K562 (cell line): ENCODE measurements around the gene SHB. TPM values are rescaled to one million over a fixed set of nuclear protein-coding genes. Genes with fewer than 3 reads are reported as not detected.

Experiments used
- ARID3B ChIP-seq: fragments of 250-450 bp; sonication (Bioruptor Pico); IDR thresholded peaks from 2 replicates; pipeline ENCODE4 v1.4.0; 2020; ENCODE audit warnings: borderline replicate concordance
- CREBBP ChIP-seq: IDR thresholded peaks from one replicate; pipeline ENCODE4 v1.6.1; 2012; ENCODE audit warnings: low read depth, mild to moderate bottlenecking, control low read depth, inconsistent platforms, low read length
- DPF2 ChIP-seq: fragments of 450-650 bp; IDR thresholded peaks from 2 replicates; pipeline ENCODE4 v1.6.1; 2016
- ERF ChIP-seq: fragments of 450-650 bp; formaldehyde crosslinking; IDR thresholded peaks from 2 replicates; pipeline ENCODE4 v1.4.0; 2020; ENCODE audit warnings: mild to moderate bottlenecking, mixed read lengths
- GTF2F1 ChIP-seq: IDR thresholded peaks from 2 replicates; pipeline ENCODE4 v1.6.1; 2011; ENCODE audit warnings: low read depth, low read length, improper control_type of control experiment
- HDAC2 ChIP-seq: fragments of 450-650 bp; IDR thresholded peaks from 2 replicates; pipeline ENCODE4 v1.6.1; 2016; ENCODE audit warnings: mild to moderate bottlenecking
- MLLT1 ChIP-seq, 2 experiments: fragments of 450-650 bp; IDR thresholded peaks; 2 replicates each; pipeline ENCODE4 v1.6.1; 2016
- MTA2 ChIP-seq: fragments of 450-650 bp; IDR thresholded peaks from 2 replicates; pipeline ENCODE4 v1.6.1; 2016; ENCODE audit warnings: low read depth
- NCOA2 ChIP-seq, 2 experiments: fragments of 450-650 bp; IDR thresholded peaks; 2 replicates each; pipeline ENCODE4 v1.6.1; 2018; ENCODE audit warnings: mild to moderate bottlenecking in 2 of 2, moderate library complexity in 1 of 2; ENCODE audit not compliant: partially characterized antibody in 2 of 2
- NFXL1 ChIP-seq: fragments of 450-650 bp; formaldehyde crosslinking; IDR thresholded peaks from 2 replicates; pipeline ENCODE4 v1.4.0; 2021; ENCODE audit warnings: mild to moderate bottlenecking
- NR3C1 ChIP-seq: sonication (generic); formaldehyde crosslinking; IDR thresholded peaks from 2 replicates; pipeline ENCODE4 v1.8.1; 2022; ENCODE audit warnings: missing genetic modification reagents
- STAG1 ChIP-seq: sonication (generic); formaldehyde crosslinking; IDR thresholded peaks from 2 replicates; pipeline ENCODE4 v1.5.0; 2020; ENCODE audit warnings: missing genetic modification reagents, borderline replicate concordance
- TAF1 ChIP-seq: IDR thresholded peaks from 2 replicates; pipeline ENCODE4 v1.6.1; 2011; ENCODE audit warnings: mild to moderate bottlenecking, low read length, moderate library complexity; ENCODE audit not compliant: insufficient read depth, control insufficient read depth, severe bottlenecking; ENCODE audit errors: extremely low read depth
- XRCC4 ChIP-seq: IDR thresholded peaks from one replicate; pipeline ENCODE4 v1.6.1; 2011; ENCODE audit not compliant: insufficient read depth, insufficient read length; ENCODE audit errors: extremely low read depth
- ZNF23 ChIP-seq: fragments of 250-450 bp; sonication (Bioruptor Pico); IDR thresholded peaks from 2 replicates; pipeline ENCODE4 v1.4.0; 2020; ENCODE audit warnings: mild to moderate bottlenecking
- ZNF436 ChIP-seq: fragments of 250-450, 450-650 bp; sonication (Bioruptor Pico); formaldehyde crosslinking; IDR thresholded peaks from 2 replicates; pipeline ENCODE4 v1.7.0; 2020; ENCODE audit warnings: mild to moderate bottlenecking
- ZNF76 ChIP-seq: fragments of 250-450 bp; sonication (Bioruptor Pico); IDR thresholded peaks from 2 replicates; pipeline ENCODE4 v1.4.0; 2020; ENCODE audit warnings: mild to moderate bottlenecking, moderate library complexity, borderline replicate concordance
- polyA plus RNA-seq, 8 experiments: library from polyadenylated mRNA; depleted of rRNA in 4 of 8; stranded (reverse) in 5 of 8; unstranded in 3 of 8; fragments of >200 nt; fragmentation: Nextera tagmentation in 2 of 8; fragmentation: Illumina TruSeq in 1 of 8; extraction: Ambion mirVana in 2 of 8; extraction: Trizol in 1 of 8; gene quantifications; 2 replicates each; pipeline versions ENCODE4 v1.2.1 to v1.2.3, GENCODE V29; 2011 to 2014; ENCODE audit warnings: inconsistent platforms in 1 of 8, missing spikeins in 1 of 8
- total RNA-seq, 7 experiments: library from RNA; depleted of rRNA in 6 of 7; stranded (reverse); fragments of >200 nt in 6 of 7; fragmentation: Illumina TruSeq in 2 of 7; extraction: Trizol in 2 of 7; gene quantifications; 2 replicates each; pipeline versions ENCODE4 v1.2.1 to v1.2.3, GENCODE V29; 2011 to 2021; ENCODE audit warnings: low replicate concordance in 1 of 7
- TF ChIP-seq, protein P1 (sequence below): fragments of 450-650 bp; conservative IDR thresholded peaks from 2 replicates; pipeline ENCODE4 v1.6.1; 2016; ENCODE audit warnings: missing genetic modification characterization, low read depth, mild to moderate bottlenecking, control low read depth, missing compliant biosample characterization
- TF ChIP-seq, protein P2 (sequence below): fragments of 250-450 bp; sonication (Bioruptor Pico); IDR thresholded peaks from 2 replicates; pipeline ENCODE4 v1.4.0; 2020; ENCODE audit warnings: mild to moderate bottlenecking, moderate library complexity
- TF ChIP-seq, protein P3 (sequence below): sonication (generic); formaldehyde crosslinking; IDR thresholded peaks from 2 replicates; pipeline ENCODE4 v1.8.0; 2022; ENCODE audit warnings: missing genetic modification reagents, mild to moderate bottlenecking, borderline replicate concordance

The SHB gene
- total and polyA plus RNA-seq, 9 of the 15 experiments (the other 6 are each of a cell fraction or from before 2014, with no cell fraction given), result 0.78 to 16.0 (median 5.3) TPM

DNA sequence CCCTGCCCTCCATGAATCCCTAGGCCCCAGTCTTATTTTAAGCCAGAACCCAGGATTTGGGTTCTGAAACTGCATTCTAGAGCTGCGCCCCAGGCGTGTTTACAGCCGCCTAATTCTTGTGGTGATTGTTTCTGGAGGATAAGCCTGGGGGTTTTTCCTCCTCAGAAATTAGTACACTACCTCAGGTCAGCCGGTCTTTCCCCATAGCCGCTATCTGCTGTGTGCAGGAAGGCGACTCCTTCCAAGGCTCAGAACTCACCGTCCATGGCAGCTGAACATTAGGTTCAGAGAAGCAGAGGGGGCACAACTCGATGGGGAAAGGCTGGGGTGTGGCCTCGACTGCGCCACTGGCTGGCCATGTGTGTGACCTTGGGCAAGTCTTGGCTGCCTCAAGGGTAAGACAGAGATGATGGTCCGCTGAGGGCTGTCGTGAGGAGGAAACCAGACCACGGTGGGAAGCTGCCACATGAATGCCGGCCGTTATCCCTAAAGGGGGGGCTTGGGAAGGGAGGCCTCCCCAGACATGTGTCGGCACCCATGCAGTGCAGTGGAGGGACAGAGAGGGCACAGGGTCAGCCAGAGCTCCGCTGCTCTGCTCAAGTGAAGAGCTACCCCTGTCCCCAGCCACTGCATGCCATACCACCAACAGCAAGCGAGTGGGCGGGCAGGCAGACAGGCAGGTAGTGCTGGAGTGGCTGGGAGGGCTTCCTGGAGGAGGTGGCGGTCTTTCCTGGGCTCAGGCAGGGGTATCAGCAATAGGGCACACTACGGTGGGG is 28.9 kb downstream of the SHB start (continued):
- TF ChIP-seq, protein P1, sequence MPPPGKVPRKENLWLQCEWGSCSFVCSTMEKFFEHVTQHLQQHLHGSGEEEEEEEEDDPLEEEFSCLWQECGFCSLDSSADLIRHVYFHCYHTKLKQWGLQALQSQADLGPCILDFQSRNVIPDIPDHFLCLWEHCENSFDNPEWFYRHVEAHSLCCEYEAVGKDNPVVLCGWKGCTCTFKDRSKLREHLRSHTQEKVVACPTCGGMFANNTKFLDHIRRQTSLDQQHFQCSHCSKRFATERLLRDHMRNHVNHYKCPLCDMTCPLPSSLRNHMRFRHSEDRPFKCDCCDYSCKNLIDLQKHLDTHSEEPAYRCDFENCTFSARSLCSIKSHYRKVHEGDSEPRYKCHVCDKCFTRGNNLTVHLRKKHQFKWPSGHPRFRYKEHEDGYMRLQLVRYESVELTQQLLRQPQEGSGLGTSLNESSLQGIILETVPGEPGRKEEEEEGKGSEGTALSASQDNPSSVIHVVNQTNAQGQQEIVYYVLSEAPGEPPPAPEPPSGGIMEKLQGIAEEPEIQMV (tag), result no peak
- TF ChIP-seq ZNF436 (CRISPR knock-in tag) (peak; percentile 91), DPF2 (peak; percentile 76), NCOA2 (IDR thresholded peaks at IDR 0.05; ENCODE audit: partially characterized antibody in 2 of 2) (no peak), TAF1 (no peak), CREBBP (no peak), MTA2 (peak; percentile 66), XRCC4 (no peak), GTF2F1 (no peak), ZNF23 (CRISPR knock-in tag) (no peak), NFXL1 (no peak), ERF (CRISPR knock-in tag) (no peak), STAG1 (CRISPR knock-in tag) (no peak), ZNF76 (CRISPR knock-in tag) (no peak; the same call in 1 of the 2 replicates), HDAC2 (no peak; the same call in 1 of the 2 replicates), MLLT1 (IDR thresholded peaks at IDR 0.05) (no peak), NR3C1 (CRISPR knock-in tag) (no peak), ARID3B (no peak)
- TF ChIP-seq, protein P2, sequence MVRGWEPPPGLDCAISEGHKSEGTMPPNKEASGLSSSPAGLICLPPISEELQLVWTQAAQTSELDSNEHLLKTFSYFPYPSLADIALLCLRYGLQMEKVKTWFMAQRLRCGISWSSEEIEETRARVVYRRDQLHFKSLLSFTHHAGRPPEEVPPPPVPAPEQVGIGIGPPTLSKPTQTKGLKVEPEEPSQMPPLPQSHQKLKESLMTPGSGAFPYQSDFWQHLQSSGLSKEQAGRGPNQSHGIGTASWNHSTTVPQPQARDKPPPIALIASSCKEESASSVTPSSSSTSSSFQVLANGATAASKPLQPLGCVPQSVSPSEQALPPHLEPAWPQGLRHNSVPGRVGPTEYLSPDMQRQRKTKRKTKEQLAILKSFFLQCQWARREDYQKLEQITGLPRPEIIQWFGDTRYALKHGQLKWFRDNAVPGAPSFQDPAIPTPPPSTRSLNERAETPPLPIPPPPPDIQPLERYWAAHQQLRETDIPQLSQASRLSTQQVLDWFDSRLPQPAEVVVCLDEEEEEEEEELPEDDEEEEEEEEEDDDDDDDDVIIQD (CRISPR knock-in tag), result no peak
- TF ChIP-seq, protein P3, sequence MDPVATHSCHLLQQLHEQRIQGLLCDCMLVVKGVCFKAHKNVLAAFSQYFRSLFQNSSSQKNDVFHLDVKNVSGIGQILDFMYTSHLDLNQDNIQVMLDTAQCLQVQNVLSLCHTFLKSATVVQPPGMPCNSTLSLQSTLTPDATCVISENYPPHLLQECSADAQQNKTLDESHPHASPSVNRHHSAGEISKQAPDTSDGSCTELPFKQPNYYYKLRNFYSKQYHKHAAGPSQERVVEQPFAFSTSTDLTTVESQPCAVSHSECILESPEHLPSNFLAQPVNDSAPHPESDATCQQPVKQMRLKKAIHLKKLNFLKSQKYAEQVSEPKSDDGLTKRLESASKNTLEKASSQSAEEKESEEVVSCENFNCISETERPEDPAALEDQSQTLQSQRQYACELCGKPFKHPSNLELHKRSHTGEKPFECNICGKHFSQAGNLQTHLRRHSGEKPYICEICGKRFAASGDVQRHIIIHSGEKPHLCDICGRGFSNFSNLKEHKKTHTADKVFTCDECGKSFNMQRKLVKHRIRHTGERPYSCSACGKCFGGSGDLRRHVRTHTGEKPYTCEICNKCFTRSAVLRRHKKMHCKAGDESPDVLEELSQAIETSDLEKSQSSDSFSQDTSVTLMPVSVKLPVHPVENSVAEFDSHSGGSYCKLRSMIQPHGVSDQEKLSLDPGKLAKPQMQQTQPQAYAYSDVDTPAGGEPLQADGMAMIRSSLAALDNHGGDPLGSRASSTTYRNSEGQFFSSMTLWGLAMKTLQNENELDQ, result no peak
